Memory B cell (primary cell): Measurements from ENCODE around the gene CARS1.
A peak's percentile ranks its signal among the peaks of the same experiment; 100 is the strongest.

Experiments
- ATAC-seq: fragments of 150-1000 bp; cut with Tn5 transposase; 2 replicates; pipeline ENCODE4 v1.10.0; 2021; ENCODE audit warnings: low read depth, mild to moderate bottlenecking, moderate library complexity
- DNase-seq, 2 donors: peaks; one replicate each; pipeline ENCODE4 v3.0.0; 2022; ENCODE audit warnings: low spot score in 2 of 2
- H3K27ac Mint-ChIP-seq: one replicate; pipeline ENCODE4 v1.8.0; 2022; ENCODE audit warnings: mild to moderate bottlenecking, moderate library complexity, mixed read lengths
- H3K27me3 Mint-ChIP-seq: one replicate; pipeline ENCODE4 v1.8.0; 2022; ENCODE audit warnings: mixed read lengths
- H3K36me3 Mint-ChIP-seq: one replicate; pipeline ENCODE4 v1.8.0; 2022; ENCODE audit warnings: mild to moderate bottlenecking, mixed read lengths
- H3K4me1 Mint-ChIP-seq: one replicate; pipeline ENCODE4 v1.8.0; 2022; ENCODE audit warnings: mixed read lengths
- H3K4me3 Mint-ChIP-seq: one replicate; pipeline ENCODE4 v1.8.0; 2022; ENCODE audit warnings: mild to moderate bottlenecking, moderate library complexity, mixed read lengths
- H3K9me3 Mint-ChIP-seq: one replicate; pipeline ENCODE4 v1.8.0; 2022; ENCODE audit warnings: mixed read lengths

Gene CARS1

GRCh38 chr11:2996976-2997375 lies 60.2 kb downstream of the CARS1 start:
- no peaks in the 10 kb centered on the region for H3K36me3 Mint-ChIP-seq
- no peak overlapping the region for H3K27ac Mint-ChIP-seq
- no peaks in the 10 kb centered on the region for H3K9me3 Mint-ChIP-seq
- H3K27me3 Mint-ChIP-seq, result no peaks in the 10 kb centered on the region
- no peak overlapping the region for H3K4me3 Mint-ChIP-seq
- ATAC-seq (no peak), DNase-seq (no peak)
- no peaks in the 10 kb centered on the region for H3K4me1 Mint-ChIP-seq

DNA sequence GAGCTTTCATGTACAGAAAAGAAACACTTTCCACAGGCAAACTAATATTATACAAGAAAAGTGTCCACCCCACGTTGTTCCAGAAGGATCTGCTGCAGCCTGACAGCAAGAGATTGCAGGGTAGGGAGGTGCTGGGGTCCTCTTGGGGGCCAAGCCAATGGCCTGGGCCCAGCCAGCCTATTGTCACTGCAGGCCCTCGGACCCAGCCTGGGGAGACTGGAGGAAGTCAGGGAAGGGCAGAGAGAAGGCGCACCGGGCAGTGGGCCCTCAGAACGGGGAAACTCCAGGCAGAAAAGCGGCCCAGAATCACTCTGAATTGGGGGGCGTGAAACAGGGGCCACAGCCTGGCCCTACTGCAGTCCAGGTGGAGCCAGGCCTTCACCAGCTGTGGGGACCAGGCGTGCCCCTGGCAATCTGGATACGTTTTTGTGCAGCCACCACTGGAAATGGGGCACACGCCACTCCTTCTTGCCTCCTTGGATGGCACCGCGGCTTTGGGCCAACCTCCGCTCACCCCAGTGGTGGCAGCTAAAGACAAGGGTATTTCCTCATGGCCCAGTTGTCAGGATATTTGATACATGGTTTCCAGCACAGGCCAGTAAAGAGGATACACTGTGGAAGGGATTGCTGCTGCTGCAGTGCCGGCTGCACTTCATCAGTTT lies 61.2 kb downstream of the CARS1 start:
- H3K27me3 Mint-ChIP-seq, result no peaks in the 10 kb centered on the region
- peaks cover 4% of the 10 kb centered on the region for H3K4me1 Mint-ChIP-seq
- H3K36me3 Mint-ChIP-seq, result no peaks in the 10 kb centered on the region
- H3K4me3 Mint-ChIP-seq, result no peak overlapping the region
- H3K27ac Mint-ChIP-seq, result no peak overlapping the region
- ATAC-seq (no peak), DNase-seq (no peak)
- no peaks in the 10 kb centered on the region for H3K9me3 Mint-ChIP-seq

DNA sequence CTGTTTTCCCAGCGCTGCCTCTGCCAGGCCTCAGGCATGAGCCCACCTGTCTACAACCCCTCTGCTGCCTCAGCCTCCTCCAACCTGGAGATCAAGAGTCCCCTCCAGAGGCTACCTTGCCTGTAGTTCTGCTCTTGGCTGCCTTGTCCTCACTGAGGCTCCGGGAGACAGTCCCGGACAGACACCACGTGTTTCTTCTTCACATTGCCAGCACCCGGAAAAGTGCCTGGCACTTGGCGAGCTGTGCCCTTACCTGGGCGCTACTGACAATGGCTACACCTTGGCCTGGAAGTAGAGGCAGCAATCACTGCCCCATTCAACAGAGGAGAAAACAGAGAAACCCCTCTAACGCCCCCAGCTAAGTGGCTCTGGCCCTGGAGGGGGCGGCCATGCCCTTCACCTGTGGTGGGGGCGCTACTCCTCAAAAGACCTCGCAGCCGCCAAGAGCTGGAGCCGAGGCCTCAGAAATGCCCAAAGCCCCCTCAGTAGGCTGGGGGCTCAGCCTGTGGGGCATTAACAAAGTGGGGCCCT lies 62.1 kb downstream of the CARS1 start:
- H3K4me3 Mint-ChIP-seq, result no peak overlapping the region
- H3K9me3 Mint-ChIP-seq, result no peaks in the 10 kb centered on the region
- no peak for DNase-seq
- ATAC-seq, result no peak
- no peaks in the 10 kb centered on the region for H3K36me3 Mint-ChIP-seq
- no peaks in the 10 kb centered on the region for H3K27me3 Mint-ChIP-seq
- H3K27ac Mint-ChIP-seq, result no peak overlapping the region
- peaks cover 8% of the 10 kb centered on the region for H3K4me1 Mint-ChIP-seq

DNA sequence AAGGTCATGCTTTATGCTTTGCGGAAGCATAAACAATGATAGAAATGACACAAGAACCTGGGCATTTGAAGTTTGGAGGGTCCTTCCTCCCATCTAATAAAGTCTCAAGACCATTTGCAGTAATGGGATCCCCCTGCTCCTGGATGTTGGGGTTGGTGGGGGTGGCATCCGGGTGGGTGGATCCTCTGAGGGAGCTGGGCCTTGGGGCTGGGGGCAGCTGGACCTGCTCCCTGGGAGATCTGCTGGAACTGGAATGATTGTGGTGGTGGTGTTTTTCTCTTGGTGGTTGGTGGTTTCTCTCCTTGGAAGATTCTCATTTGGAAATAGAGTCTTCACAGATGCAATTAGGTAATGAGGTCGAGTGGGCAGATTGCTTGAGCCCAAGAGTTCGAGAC lies 62.9 kb downstream of the CARS1 start:
- no peak overlapping the region for H3K27ac Mint-ChIP-seq
- ATAC-seq (no peak), DNase-seq (no peak)
- peaks cover 14% of the 10 kb centered on the region for H3K4me1 Mint-ChIP-seq
- no peaks in the 10 kb centered on the region for H3K36me3 Mint-ChIP-seq
- H3K4me3 Mint-ChIP-seq, result peak overlapping the region; percentile 3
- no peaks in the 10 kb centered on the region for H3K27me3 Mint-ChIP-seq
- no peaks in the 10 kb centered on the region for H3K9me3 Mint-ChIP-seq

- H3K9me3 Mint-ChIP-seq, result no peaks in the 10 kb centered on the region
- peaks cover 3% of the 10 kb centered on the region for H3K36me3 Mint-ChIP-seq
- ATAC-seq, result no peak
- peak overlapping the region; percentile 94 for H3K4me3 Mint-ChIP-seq
- H3K27ac Mint-ChIP-seq, result peak overlapping the region; percentile 95
- H3K27me3 Mint-ChIP-seq, result no peaks in the 10 kb centered on the region
- peaks cover 26% of the 10 kb centered on the region for H3K4me1 Mint-ChIP-seq
- no peak for DNase-seq
Observed at GRCh38 chr11:2992997-2993325, 64.3 kb downstream of the CARS1 start.

DNA sequence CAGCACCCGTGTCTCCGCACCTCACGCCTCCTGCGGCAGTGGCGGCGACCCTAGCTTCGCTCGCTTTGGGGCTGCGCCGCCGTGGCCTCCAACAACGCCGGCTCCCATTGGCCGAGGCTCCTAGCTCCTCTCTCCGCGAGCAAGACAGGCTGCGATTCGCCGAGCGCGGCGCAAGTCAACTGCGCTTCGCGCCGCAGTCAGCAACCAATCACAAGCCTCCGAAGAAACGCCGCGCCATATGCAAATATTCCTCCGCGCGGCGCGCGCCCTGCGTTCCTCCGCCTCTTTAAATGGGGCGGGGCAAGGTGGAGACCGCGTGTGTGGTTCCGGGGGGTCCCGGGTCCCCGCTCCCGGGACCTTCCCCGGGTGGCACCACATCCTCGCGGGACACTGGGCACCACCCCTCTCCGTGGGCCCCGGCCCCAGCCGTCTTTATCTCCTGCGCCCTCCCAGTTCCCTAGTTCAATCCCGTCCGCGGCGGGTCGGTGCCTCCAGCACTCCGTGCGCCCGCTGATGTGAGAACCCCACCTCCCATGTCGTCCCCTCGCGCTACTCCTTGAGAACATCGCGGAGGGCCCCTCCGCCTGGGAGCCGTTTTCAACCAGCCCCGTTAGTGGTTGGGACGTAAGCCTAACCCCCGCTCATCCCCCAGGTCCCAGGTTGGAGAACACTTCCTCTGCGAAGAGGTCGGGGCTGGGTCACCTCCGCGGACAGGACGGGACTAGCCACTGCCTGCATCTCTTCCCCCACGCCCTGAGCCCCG lies 64.8 kb downstream of the CARS1 start, which contains the start of gene NAP1L4:
Gene NAP1L4 (minus strand): TSS at position 96 of the 763 bp plus-strand sequence. CDS start 13,109 bp downstream, outside the sequence.
- Mint-ChIP-seq H3K4me1 (peaks cover 28% of the 10 kb centered on the region), H3K27ac (peak within 1 kb of the TSS; percentile 95), H3K27me3 (no peaks in the 10 kb centered on the region), H3K4me3 (peak within 1 kb of the TSS; percentile 95), H3K9me3 (no peaks in the 10 kb centered on the region), H3K36me3 (peaks cover 3% of the 10 kb centered on the region)
- peak; percentile 90 to 93 for DNase-seq
- ATAC-seq, result peak; percentile 90

DNA sequence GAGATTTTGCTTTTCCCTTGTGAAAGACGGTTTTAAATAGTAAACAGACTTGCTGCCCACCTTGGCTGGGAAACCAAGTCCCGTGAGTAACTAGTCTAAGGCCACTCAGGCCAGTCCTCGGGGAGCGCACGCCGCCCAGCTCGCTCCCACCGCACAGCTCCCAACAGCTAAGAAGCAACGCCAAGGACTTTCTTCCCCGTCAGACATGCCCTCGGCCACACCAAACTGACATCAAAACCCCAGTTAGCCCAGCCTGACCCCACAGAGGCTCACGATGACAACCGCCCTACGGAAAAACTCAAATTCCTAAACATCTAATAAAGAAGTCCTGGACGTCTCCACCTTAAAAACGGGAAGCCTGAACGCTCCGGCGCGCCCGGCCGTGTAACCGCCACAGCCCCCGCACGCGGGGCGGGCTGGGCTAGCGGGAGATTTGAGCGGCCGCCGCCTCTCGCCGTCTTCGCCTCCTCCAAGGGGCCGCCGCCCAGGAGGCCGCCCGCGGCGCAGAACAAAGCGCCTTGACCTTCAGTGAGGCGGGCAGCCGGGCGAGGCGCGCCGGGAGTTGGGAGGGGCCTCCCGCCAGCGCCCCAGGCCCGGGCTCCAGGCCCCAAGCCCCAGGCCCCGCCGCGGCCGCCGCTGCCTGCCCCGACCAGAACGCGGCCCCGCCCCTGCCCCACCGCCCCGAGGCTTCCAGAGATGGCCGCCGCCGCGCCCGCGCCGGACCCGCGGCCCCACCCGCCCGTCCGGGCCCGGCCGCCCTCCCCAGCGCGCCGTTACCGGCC lies 65.6 kb downstream of the CARS1 start:
- Mint-ChIP-seq H3K36me3 (peaks cover 3% of the 10 kb centered on the region), H3K4me3 (peak overlapping the region; percentile 95), H3K27me3 (no peaks in the 10 kb centered on the region), H3K9me3 (no peaks in the 10 kb centered on the region), H3K4me1 (peaks cover 28% of the 10 kb centered on the region), H3K27ac (peak overlapping the region; percentile 95)
- peak; percentile 54 for ATAC-seq
- DNase-seq, result no peak

DNA sequence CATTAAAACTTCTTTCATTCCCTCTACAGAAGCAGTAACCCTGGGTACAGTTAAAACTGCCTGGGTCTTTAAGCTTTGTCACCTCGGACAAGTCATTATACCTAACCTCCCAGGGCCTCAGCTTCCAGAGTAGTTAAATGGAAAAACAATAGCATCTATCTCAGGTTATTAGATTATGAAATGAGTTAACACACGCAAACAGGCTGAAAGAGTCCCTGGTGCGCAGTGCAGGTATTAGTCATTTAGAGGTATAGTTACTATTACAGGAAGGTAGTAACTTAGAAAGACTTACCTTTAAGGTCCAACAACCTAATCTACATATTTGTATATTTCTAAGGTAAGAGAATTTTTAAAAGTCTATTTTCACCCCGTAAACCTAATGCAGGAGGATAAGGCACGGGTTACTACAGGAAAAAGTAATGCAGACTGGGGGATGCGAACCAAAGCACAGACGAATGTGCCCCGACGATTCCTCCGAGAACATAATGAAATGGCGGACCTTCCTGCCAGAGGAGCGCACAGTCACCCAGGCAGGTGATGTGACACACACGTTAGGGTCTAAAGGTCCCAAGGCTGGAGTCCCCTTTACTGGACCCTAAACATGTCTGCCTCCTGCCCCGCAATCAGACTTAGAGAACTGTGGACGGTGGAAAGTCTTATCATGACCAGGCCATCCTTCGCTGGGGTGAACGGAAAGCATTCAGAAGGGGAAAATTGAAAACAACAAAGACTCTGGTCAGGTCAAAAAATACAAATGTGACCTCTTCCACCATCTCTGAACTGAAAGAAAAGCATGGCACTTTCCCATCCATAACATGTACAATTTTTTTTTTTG lies 66.4 kb downstream of the CARS1 start:
- Mint-ChIP-seq H3K27ac (peak overlapping the region; percentile 95), H3K36me3 (peaks cover 3% of the 10 kb centered on the region), H3K4me3 (peak overlapping the region; percentile 95), H3K4me1 (peaks cover 28% of the 10 kb centered on the region), H3K9me3 (no peaks in the 10 kb centered on the region), H3K27me3 (no peaks in the 10 kb centered on the region)
- no peak for DNase-seq
- ATAC-seq, result no peak

- Mint-ChIP-seq H3K27ac (peak overlapping the region; percentile 5), H3K36me3 (peaks cover 5% of the 10 kb centered on the region), H3K4me1 (peaks cover 30% of the 10 kb centered on the region), H3K27me3 (no peaks in the 10 kb centered on the region), H3K9me3 (no peaks in the 10 kb centered on the region), H3K4me3 (peak overlapping the region; percentile 62)
- ATAC-seq (no peak), DNase-seq (no peak)
Observed at GRCh38 chr11:2989551-2989950, 67.7 kb downstream of the CARS1 start.

GRCh38 chr11:2989006-2989405 lies 68.2 kb downstream of the CARS1 start:
- ATAC-seq (no peak), DNase-seq (no peak)
- peak overlapping the region; percentile 5 for H3K27ac Mint-ChIP-seq
- H3K27me3 Mint-ChIP-seq, result no peaks in the 10 kb centered on the region
- H3K4me1 Mint-ChIP-seq, result peaks cover 32% of the 10 kb centered on the region
- peaks cover 7% of the 10 kb centered on the region for H3K36me3 Mint-ChIP-seq
- peak overlapping the region; percentile 62 for H3K4me3 Mint-ChIP-seq
- H3K9me3 Mint-ChIP-seq, result no peaks in the 10 kb centered on the region

DNA sequence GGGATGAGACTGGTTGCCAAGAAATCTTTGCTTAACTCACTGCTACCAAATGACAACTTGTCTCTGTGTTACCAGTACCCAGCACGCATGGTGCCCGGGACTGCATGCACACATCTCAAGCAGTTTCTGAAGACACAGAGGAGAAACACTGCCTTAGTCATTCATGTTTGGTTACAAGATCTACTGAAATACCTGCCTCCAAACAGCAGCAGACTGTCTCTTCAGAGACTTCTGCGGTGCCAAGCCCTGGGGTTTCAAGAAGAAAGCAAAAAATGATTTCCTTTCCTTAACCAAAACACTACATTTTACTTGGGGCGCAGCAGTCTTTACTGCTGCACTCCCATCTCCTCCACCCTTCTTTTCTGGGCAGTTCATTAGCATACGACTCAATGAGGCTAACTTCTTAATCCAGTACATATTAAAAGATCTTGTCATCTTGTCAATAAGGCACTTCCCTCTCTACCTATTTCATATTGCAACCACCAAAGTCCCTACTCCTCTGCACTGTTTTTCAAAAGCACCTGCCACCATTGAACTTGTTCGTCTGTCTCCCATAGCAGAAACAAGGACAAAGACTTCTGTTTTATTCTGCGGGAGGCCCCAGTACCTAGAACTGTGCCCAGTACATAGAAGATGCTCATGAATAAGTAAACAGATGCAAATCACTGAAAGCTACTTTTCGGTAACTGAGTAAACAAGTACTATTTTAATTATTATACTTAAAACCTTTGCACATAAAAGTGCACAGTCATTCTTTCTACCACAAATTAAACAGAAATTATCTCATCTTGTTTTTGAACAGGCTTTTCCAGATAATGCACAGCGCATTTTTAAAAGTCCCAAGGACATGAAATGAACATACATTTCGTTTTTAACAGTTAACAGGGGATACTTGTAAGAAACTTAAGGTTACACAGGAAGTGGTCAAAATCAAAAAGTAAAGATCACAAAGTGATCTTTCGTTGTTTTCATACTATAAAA lies 69.1 kb downstream of the CARS1 start:
- Mint-ChIP-seq H3K4me3 (peak overlapping the region; percentile 50), H3K9me3 (no peaks in the 10 kb centered on the region), H3K27ac (peak overlapping the region; percentile 5), H3K4me1 (peaks cover 35% of the 10 kb centered on the region), H3K36me3 (peaks cover 7% of the 10 kb centered on the region), H3K27me3 (no peaks in the 10 kb centered on the region)
- DNase-seq (no peak), ATAC-seq (no peak)

- H3K4me3 Mint-ChIP-seq, result no peak overlapping the region
- peak overlapping the region; percentile 50 for H3K27ac Mint-ChIP-seq
- no peak for ATAC-seq
- H3K36me3 Mint-ChIP-seq, result peaks cover 10% of the 10 kb centered on the region
- H3K4me1 Mint-ChIP-seq, result peaks cover 31% of the 10 kb centered on the region
- DNase-seq, result no peak
- H3K27me3 Mint-ChIP-seq, result no peaks in the 10 kb centered on the region
- H3K9me3 Mint-ChIP-seq, result no peaks in the 10 kb centered on the region
Observed at GRCh38 chr11:2983908-2984307, 73.3 kb downstream of the CARS1 start.
